ENCODE results near the gene PATL1. TPM values are rescaled to one million over a fixed set of nuclear protein-coding genes. Genes with fewer than 3 reads are reported as not detected.

The PATL1 gene
- total and polyA plus RNA-seq, 2 of the 4 experiments (the other 2 are of a cell fraction) = 3.9 to 29.7 TPM

GRCh38 chr11:59692915-59693314 lies 24.1 kb upstream of the PATL1 start:
- no peak overlapping the region for H4K8ac ChIP-seq (ENCODE audit: low read depth in 2 of 2, low read length in 2 of 2)
- H4K91ac ChIP-seq (ENCODE audit: insufficient read depth, low read depth, low read length) = no peak overlapping the region
- H3K14ac ChIP-seq (replicated peaks; ENCODE audit: low read depth, low read length) = no peak overlapping the region
- ATAC-seq (ENCODE audit: low read depth) (no peak), DNase-seq (no peak)
- no peak overlapping the region for H3K18ac ChIP-seq (ENCODE audit: low read depth, low read length)
- ChIA-PET CTCF (interaction anchor here (1.4 kb wide), 1 partner anchor 13 kb away, joined by 3 read pairs; no protein-coding TSS in a partner anchor), POLR2A (ENCODE audit: unreplicated experiment) (no interaction called here)
- no peak overlapping the region for H2BK5ac ChIP-seq (ENCODE audit: low read depth, low read length, poor library complexity, severe bottlenecking)
- no peaks in the 10 kb centered on the region for H3K79me1 ChIP-seq (ENCODE audit: low read depth in 1 of 2, low read length in 2 of 2)
- no peak overlapping the region for H2BK120ac ChIP-seq (ENCODE audit: low read depth, low read length)
- no peak overlapping the region for H2AK5ac ChIP-seq (ENCODE audit: low read depth, low read length)
- H2AK9ac ChIP-seq (replicated peaks; ENCODE audit: low read depth, low read length, poor library complexity) = no peak overlapping the region
- no peak overlapping the region for H4K5ac ChIP-seq (ENCODE audit: low read depth, low read length)
- H2AFZ ChIP-seq (replicated peaks; ENCODE audit: low read length, poor library complexity) = no peak overlapping the region
- no peak overlapping the region for H2BK15ac ChIP-seq (ENCODE audit: low read depth, low read length)
- no peak overlapping the region for H3K4me2 ChIP-seq (ENCODE audit: low read depth, low read length)
- peaks cover 3% of the 10 kb centered on the region for H3K9me3 ChIP-seq (ENCODE audit: control insufficient read depth, insufficient read depth, low read length)
- no TSS peak for BruUV-seq (replicated peaks)
- H3K9ac ChIP-seq (ENCODE audit: low read depth, low read length) = no peak overlapping the region
- H3K23ac ChIP-seq (ENCODE audit: low read depth, low read length) = no peak overlapping the region
- H2BK20ac ChIP-seq (ENCODE audit: low read depth, low read length) = no peak overlapping the region
- H3K9me1 ChIP-seq (ENCODE audit: insufficient read depth, low read length) = no peaks in the 10 kb centered on the region
- no peaks in the 10 kb centered on the region for H4K20me1 ChIP-seq (ENCODE audit: insufficient read depth, low read length)
- intact Hi-C loops (cut with micrococcal nuclease) = no loop called here
- H3K36me3 ChIP-seq (ENCODE audit: control insufficient read depth, insufficient read depth, low read length) = no peaks in the 10 kb centered on the region
- no peak overlapping the region for H3K27ac ChIP-seq (ENCODE audit: insufficient read depth, low read length)
- no peak overlapping the region for H3K4me3 ChIP-seq (ENCODE audit: insufficient read depth, low read depth, low read length)
- H3K4ac ChIP-seq (ENCODE audit: low read depth, low read length) = no peak overlapping the region
- H3K56ac ChIP-seq (ENCODE audit: extremely low read depth, insufficient read depth, low read length) = no peak overlapping the region
- no peaks in the 10 kb centered on the region for H3K4me1 ChIP-seq (ENCODE audit: control insufficient read depth, insufficient read depth, low read length)
- no peak for TF ChIP-seq RAD21 (IDR thresholded peaks at IDR 0.05; ENCODE audit: low read length)
- no peak for TF ChIP-seq MAFK (IDR thresholded peaks at IDR 0.05; ENCODE audit: low read depth, low read length)
- TF ChIP-seq POLR2A (IDR thresholded peaks at IDR 0.05; ENCODE audit: low read depth, low read length) = no peak
- TF ChIP-seq CEBPB (IDR thresholded peaks at IDR 0.05; ENCODE audit: low read depth, low read length) = no peak
- no peak for TF ChIP-seq RCOR1 (IDR thresholded peaks at IDR 0.05; ENCODE audit: insufficient replicate concordance, low read length)
- TF ChIP-seq SMC3 (IDR thresholded peaks at IDR 0.05; ENCODE audit: low read depth, low read length) = no peak
- dilution Hi-C loops (cut with HindIII; ENCODE audit: low sequenced_read_pairs, unreplicated experiment) = no loop called here
- in situ Hi-C loops (cut with MboI; ENCODE audit: low sequenced_read_pairs) = no loop called here
- H3K27me3 ChIP-seq (ENCODE audit: control insufficient read depth, insufficient read depth, low read length) = no peaks in the 10 kb centered on the region
